Ureter (tissue), 1 donor: ENCODE measurements around the gene EDC4. TPM values are rescaled to one million over a fixed set of nuclear protein-coding genes. Genes with fewer than 3 reads are reported as not detected.
"Not testable (repeated sequence)": the region's sequence is repeated elsewhere in the genome, so short reads cannot be mapped to it uniquely, and the experiment has no call there.

Source experiments
- DNase-seq: peaks from one replicate; pipeline ENCODE4 v3.0.0-alpha.2; 2020; ENCODE audit warnings: low spot score
- total RNA-seq: library from RNA; stranded (reverse); gene quantifications from one replicate; pipeline ENCODE4 v1.2.4, GENCODE V29; 2023
- donor health status: DM: yes; HTN: yes; CAD: no.

Gene EDC4
- total RNA-seq, 1 donor from 2014 or later: 64.9 TPM

GRCh38 chr16:67848118-67848517 lies 24.7 kb upstream of the EDC4 start:
- DNase-seq: no peak

GRCh38 chr16:67853670-67854069 lies 19.2 kb upstream of the EDC4 start:
- no peak for DNase-seq

GRCh38 chr16:67855789-67856188 lies 17.1 kb upstream of the EDC4 start:
- DNase-seq: no peak

GRCh38 chr16:67856927-67857546 lies 15.8 kb upstream of the EDC4 start:
- DNase-seq: no peak

- DNase-seq: peak; percentile 75
Observed at GRCh38 chr16:67857547-67858233, 15.2 kb upstream of the EDC4 start.

- no peak for DNase-seq
Observed at GRCh38 chr16:67858500-67858899, 14.4 kb upstream of the EDC4 start.

GRCh38 chr16:67860589-67861398 lies 12.1 kb upstream of the EDC4 start:
- DNase-seq: no peak

- no peak for DNase-seq
Observed at GRCh38 chr16:67861877-67862276, 11.0 kb upstream of the EDC4 start.

GRCh38 chr16:67862623-67863583 lies 9.9 kb upstream of the EDC4 start:
- no peak for DNase-seq

- DNase-seq: not testable (repeated sequence)
Observed at GRCh38 chr16:67864044-67864443, 8.8 kb upstream of the EDC4 start.

- DNase-seq: no peak
Observed at GRCh38 chr16:67864594-67864993, 8.3 kb upstream of the EDC4 start.

- no peak for DNase-seq
Observed at GRCh38 chr16:67865318-67865717, 7.5 kb upstream of the EDC4 start.

- DNase-seq: no peak
Observed at GRCh38 chr16:67868290-67868689, 4.6 kb upstream of the EDC4 start.

GRCh38 chr16:67869653-67870052 lies 3.2 kb upstream of the EDC4 start:
- DNase-seq: no peak

- DNase-seq: no peak
Observed at GRCh38 chr16:67871256-67871655, 1.6 kb upstream of the EDC4 start.

GRCh38 chr16:67872131-67872630 lies 671 bp upstream of the EDC4 start:
- DNase-seq: no peak

- no peak for DNase-seq
Observed at GRCh38 chr16:67873435-67874370, 851 bp downstream of the EDC4 start.

- no peak for DNase-seq
Observed at GRCh38 chr16:67874372-67874771, 1.5 kb downstream of the EDC4 start.

- no peak for DNase-seq
Observed at GRCh38 chr16:67877064-67877463, 4.2 kb downstream of the EDC4 start.

GRCh38 chr16:67878232-67878631 lies 5.4 kb downstream of the EDC4 start:
- no peak for DNase-seq
